HEK293T (cell line): ENCODE results near the gene CABP2.

Experiments used
- CTCF ChIA-PET: fragments of 350-600 bp; formaldehyde crosslinking; extraction: SDS; loops from one replicate; lab custom pipeline; 2021; ENCODE audit warnings: antibody characterized with exemption, inconsistent platforms; lab: Yijun Ruan, JAX
- POLR2A ChIA-PET: fragments of 350-600 bp; formaldehyde crosslinking; extraction: SDS; loops from one replicate; lab custom pipeline; 2020; ENCODE audit warnings: antibody characterized with exemption, inconsistent platforms; lab: Yijun Ruan, JAX
- DNase-seq: peaks from one replicate; pipeline ENCODE4 v3.0.0; 2012; ENCODE audit warnings: mixed read lengths; ENCODE audit errors: extremely low spot score
- ARNT ChIP-seq: fragments of 450-650 bp; IDR thresholded peaks from 2 replicates; pipeline ENCODE4 v1.6.1; 2017; ENCODE audit warnings: mild to moderate bottlenecking
- BHLHE40 ChIP-seq: fragments of 450-650 bp; IDR thresholded peaks from 2 replicates; pipeline ENCODE4 v1.6.1; 2016; ENCODE audit warnings: mild to moderate bottlenecking, moderate library complexity, borderline replicate concordance
- CTBP1 ChIP-seq: fragments of 450-650 bp; IDR thresholded peaks from 2 replicates; pipeline ENCODE4 v1.6.1; 2016; ENCODE audit warnings: borderline replicate concordance
- ELF4 ChIP-seq: fragments of 450-650 bp; IDR thresholded peaks from 2 replicates; pipeline ENCODE4 v1.6.1; 2017; ENCODE audit warnings: antibody characterized with exemption
- FOXA1 ChIP-seq: fragments of 450-650 bp; IDR thresholded peaks from 2 replicates; pipeline ENCODE4 v1.6.1; 2016; ENCODE audit warnings: mild to moderate bottlenecking
- FOXK2 ChIP-seq: fragments of 450-650 bp; IDR thresholded peaks from 2 replicates; pipeline ENCODE4 v1.6.1; 2016; ENCODE audit warnings: mild to moderate bottlenecking
- FOXM1 ChIP-seq: fragments of 450-650 bp; IDR thresholded peaks from 2 replicates; pipeline ENCODE4 v1.6.1; 2017; ENCODE audit warnings: mild to moderate bottlenecking, borderline replicate concordance
- HDGF ChIP-seq: fragments of 450-650 bp; IDR thresholded peaks from 2 replicates; pipeline ENCODE4 v1.6.1; 2017; ENCODE audit warnings: antibody characterized with exemption, borderline replicate concordance
- L3MBTL2 ChIP-seq: fragments of 450-650 bp; conservative IDR thresholded peaks from 2 replicates; pipeline ENCODE4 v1.6.1; 2016; ENCODE audit warnings: mild to moderate bottlenecking
- LEF1 ChIP-seq: fragments of 450-650 bp; IDR thresholded peaks from 2 replicates; pipeline ENCODE4 v1.6.1; 2017; ENCODE audit warnings: mild to moderate bottlenecking, borderline replicate concordance
- NFRKB ChIP-seq: fragments of 450-650 bp; IDR thresholded peaks from 2 replicates; pipeline ENCODE4 v1.6.1; 2016; ENCODE audit warnings: mild to moderate bottlenecking, moderate library complexity
- SP1 ChIP-seq: fragments of 450-650 bp; IDR thresholded peaks from 2 replicates; pipeline ENCODE4 v1.6.1; 2017
- SUZ12 ChIP-seq: fragments of 450-650 bp; IDR thresholded peaks from 2 replicates; pipeline ENCODE4 v1.6.1; 2016; ENCODE audit warnings: mild to moderate bottlenecking
- TARDBP ChIP-seq: fragments of 450-650 bp; IDR thresholded peaks from 2 replicates; pipeline ENCODE4 v1.6.1; 2016
- ZNF384 ChIP-seq: fragments of 450-650 bp; IDR thresholded peaks from 2 replicates; pipeline ENCODE4 v1.6.1; 2016
- TF ChIP-seq, protein P1 (sequence below): fragments of 450-650 bp; IDR thresholded peaks from 2 replicates; pipeline ENCODE4 v1.6.1; 2016

Gene CABP2

DNA sequence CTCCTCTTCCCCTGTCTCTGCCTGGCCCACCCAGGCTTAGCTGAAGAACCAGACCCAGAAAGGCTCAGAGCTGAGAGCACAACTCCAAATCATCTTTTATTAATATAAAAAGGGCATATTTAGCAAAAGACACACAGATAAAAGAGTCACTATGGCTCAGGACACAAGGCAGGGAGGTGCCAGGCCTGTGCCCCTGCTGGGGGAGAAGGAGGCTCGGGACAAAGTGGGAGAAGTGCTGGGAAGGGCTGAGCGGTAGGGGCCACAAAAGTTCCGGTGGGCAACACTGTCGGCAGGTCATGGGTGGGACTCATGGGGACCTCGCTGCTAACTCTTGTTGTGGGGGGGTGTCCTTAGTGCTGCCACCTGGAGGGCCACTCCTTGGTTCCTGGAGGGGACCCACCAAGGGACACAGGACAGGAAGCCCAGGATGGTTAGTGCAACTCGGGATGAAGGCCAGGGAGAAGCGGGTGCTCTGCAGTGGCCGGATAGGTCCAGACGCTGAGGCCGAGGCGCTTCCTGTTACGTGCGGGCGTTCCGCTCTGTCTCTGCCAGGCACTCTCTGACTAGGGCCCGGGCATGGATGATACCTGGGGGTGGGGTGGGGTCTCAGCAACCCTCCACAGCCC, 16.7 kb downstream of the CABP2 start:
- TF ChIP-seq FOXK2 (no peak), TARDBP (no peak), FOXA1 (no peak), ELF4 (no peak), LEF1 (no peak), SP1 (no peak), BHLHE40 (no peak), FOXM1 (no peak), NFRKB (no peak), L3MBTL2 (no peak), ZNF384 (no peak), SUZ12 (no peak), HDGF (no peak), CTBP1 (no peak), ARNT (no peak)
- TF ChIP-seq, protein P1, sequence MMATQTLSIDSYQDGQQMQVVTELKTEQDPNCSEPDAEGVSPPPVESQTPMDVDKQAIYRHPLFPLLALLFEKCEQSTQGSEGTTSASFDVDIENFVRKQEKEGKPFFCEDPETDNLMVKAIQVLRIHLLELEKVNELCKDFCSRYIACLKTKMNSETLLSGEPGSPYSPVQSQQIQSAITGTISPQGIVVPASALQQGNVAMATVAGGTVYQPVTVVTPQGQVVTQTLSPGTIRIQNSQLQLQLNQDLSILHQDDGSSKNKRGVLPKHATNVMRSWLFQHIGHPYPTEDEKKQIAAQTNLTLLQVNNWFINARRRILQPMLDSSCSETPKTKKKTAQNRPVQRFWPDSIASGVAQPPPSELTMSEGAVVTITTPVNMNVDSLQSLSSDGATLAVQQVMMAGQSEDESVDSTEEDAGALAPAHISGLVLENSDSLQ: no peak
- CTCF ChIA-PET: interaction anchor here (1.0 kb wide), 1 partner anchor 86 kb away, joined by 3 read pairs; no protein-coding TSS in a partner anchor
- DNase-seq: no peak
- POLR2A ChIA-PET: no interaction called here

DNA sequence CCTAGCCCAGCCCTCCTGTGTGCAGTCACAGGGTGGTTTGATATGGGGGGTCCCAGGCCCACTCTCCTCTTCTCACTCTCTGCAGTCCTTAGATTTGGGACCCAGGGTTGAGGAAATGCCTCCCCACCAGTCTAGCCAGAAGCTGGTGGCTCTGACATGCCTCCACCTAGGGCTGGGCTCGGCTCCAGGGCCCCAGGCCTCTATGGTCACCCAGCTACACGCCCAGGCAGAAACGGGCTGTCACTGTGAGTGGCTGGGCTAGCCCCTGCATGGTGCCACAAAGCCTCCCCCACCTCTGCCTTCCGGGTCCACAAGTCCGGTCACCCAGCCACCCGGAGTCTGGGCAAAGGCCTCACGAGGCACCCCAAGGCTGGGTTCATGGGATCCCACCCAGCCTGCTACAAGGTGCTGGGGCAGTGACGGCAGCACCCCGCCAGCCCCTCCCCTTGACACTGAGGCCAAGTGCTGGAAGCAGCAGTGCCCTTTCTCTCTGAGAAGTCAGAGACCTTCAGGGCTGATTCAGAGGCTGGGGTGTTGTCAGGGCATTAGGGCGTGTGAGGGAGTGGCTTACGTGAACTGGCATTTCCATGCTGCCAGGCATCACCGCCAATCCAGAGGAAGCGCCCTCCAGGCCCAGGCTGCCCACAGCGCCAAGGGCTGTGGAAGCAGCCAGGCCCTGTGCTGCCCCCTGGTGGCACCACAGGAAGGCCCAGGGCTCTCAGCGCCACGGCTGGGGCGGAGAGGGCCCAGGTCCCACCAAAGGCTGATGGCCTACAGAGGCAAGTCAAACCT, 17.4 kb downstream of the CABP2 start:
- POLR2A ChIA-PET: interaction anchor here (0.6 to 1.7 kb wide), 3 partner anchors 37 to 114 kb away, joined by 3 to 4 read pairs (median 4); partner anchors contain the start of gene RAD9A
- CTCF ChIA-PET: interaction anchor here (1.0 kb wide), 1 partner anchor 86 kb away, joined by 3 read pairs; no protein-coding TSS in a partner anchor
- peak; percentile 79 for DNase-seq
- TF ChIP-seq ARNT (no peak), SUZ12 (no peak), LEF1 (no peak), NFRKB (no peak), HDGF (no peak), FOXK2 (no peak), SP1 (no peak), FOXM1 (no peak), L3MBTL2 (no peak), BHLHE40 (no peak), ZNF384 (no peak), CTBP1 (no peak), TARDBP (no peak), ELF4 (no peak), FOXA1 (no peak)
- TF ChIP-seq, protein P1: no peak

DNA sequence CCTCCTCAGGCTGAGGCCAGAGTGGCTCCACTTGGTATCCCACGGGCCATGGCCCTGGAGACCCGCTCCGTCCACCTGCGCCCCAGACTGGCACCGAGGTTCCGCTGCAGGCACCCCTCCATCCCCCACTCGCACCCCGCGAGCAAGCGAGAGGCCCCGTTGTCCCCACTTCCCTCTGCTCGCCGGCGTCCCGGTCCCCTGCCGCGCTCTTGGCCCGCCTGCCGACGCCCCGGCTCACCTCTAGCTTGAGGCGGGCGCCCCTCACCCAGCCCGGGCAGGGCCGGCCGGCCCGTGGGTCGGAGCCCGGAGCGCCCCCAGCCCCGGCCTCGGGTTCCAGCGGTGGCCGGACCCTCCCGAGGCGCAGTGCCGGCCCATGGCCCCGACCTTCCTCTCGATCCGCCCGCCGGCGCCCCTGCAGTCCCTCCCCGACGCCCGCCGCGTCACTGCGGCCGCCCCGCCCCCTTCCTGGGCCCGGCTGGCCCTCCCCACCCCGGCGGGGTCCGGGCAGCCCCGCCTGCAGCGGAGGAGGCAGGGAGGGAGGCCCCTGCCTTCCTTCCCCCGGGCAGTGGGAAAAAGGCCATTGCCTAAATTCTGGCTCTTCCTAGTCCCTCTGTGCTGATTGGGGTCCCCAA, 18.2 kb downstream of the CABP2 start, which contains the start of gene PITPNM1:
Gene PITPNM1, minus strand, starts transcription at position 414 of the 632 bp plus-strand sequence. CDS start 1,183 bp downstream, outside the sequence.
- CTCF ChIA-PET: no interaction called here
- POLR2A ChIA-PET: interaction anchor here (1.2 to 1.7 kb wide), 2 partner anchors 37 to 113 kb away, joined by 4 read pairs; partner anchors contain the start of gene RAD9A
- no peak for TF ChIP-seq SP1
- DNase-seq: peak; percentile 57

DNA sequence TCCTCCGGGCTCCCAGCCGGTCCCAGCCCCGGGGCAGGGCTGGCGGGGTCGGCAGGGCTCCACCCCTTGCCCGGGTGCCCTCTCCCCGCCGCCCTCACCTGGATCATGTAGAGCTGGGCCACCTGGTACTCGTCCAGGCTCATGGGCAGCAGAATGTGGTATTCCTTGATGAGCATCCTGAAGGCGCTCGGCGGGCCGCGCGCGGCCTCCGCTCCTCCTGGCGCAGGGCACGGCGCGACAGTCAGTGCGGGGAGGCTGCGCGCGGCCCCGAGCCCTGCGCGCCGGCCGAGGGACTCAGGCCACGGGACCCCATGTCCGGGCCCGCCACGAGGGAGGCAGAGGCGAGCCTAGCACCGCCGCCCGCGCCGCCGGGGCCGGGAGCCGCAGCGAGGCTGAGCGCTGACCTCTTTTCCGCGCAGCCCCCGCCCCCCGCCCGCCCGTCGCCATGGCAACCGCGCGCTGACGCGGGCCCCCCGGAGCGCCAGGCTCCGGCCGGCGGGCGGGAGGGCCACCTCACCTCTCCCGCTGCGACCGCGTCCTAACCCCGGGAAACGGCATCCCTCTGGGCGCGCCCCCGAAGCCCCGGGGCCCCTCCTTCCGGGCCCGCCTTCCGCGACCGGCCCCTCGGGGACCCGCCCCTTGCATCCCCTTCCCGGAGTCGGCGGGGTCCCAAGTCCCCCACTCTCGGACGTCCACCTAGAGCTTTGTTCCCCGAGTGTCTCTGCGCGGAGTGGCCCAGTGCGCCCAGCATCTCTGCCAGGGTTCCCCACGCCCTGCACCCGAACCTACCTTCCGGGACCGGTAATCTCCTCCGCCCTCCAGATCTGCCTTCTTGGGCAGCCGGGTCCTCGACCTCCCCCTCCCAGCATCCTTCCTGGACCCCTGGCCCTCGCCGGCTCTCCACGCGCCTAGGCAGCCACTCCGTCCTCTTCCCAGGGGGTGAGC, 19.0 kb downstream of the CABP2 start:
- POLR2A ChIA-PET: interaction anchor here (1.2 to 1.7 kb wide), 2 partner anchors 36 to 112 kb away, joined by 4 read pairs; partner anchors contain the start of gene RAD9A
- CTCF ChIA-PET: no interaction called here
- TF ChIP-seq FOXA1 (no peak), ELF4 (no peak), ARNT (no peak), L3MBTL2 (no peak), LEF1 (no peak), SUZ12 (no peak), ZNF384 (no peak), TARDBP (no peak), NFRKB (no peak), FOXM1 (no peak), BHLHE40 (no peak), CTBP1 (no peak), FOXK2 (no peak), HDGF (no peak), SP1 (no peak)
- TF ChIP-seq, protein P1: no peak
- peak; percentile 58 for DNase-seq
